Adrenal gland (tissue), 5 donors: Measurements from ENCODE around the gene PLP2.

Experiments used
- CTCF ChIP-seq, 6 experiments: fragments of 450-650 bp in 4 of 6; fragments of 200-600 bp in 2 of 6; sonication (generic) in 1 of 6; IDR thresholded peaks; 1 replicate in 5 of 6; 2 replicates in 1 of 6; pipeline versions ENCODE4 v1.5.1 to v1.8.0; 2016 to 2021; ENCODE audit warnings: antibody characterized with exemption in 6 of 6, mild to moderate bottlenecking in 2 of 6, moderate library complexity in 1 of 6
- POLR2A ChIP-seq, 2 donors: fragments of 450-650 bp; IDR thresholded peaks; one replicate each; pipeline ENCODE4 v1.6.1; 2017; ENCODE audit warnings: antibody characterized with exemption in 2 of 2, mild to moderate bottlenecking in 2 of 2, moderate library complexity in 1 of 2
- donor health status: DM: no; HTN: no; CAD: no.

- TF ChIP-seq POLR2A (IDR thresholded peaks at IDR 0.05) (no peak), CTCF (IDR thresholded peaks at IDR 0.05) (no peak)
These were observed 24.4 kb upstream of the PLP2 start for GRCh38 chrX:49147282-49147681.
